Neural cell (in vitro differentiated cells): ENCODE measurements around the gene FAR2. TPM values are rescaled to one million over a fixed set of nuclear protein-coding genes. Genes with fewer than 3 reads are reported as not detected.
"Not testable (repeated sequence)": the region's sequence is repeated elsewhere in the genome, so short reads cannot be mapped to it uniquely, and the experiment has no call there.

ENCODE experiments used
- H2AFZ ChIP-seq: fragments of 200-600, 300-800 bp; sonication (generic), shearing (Covaris generic); 2 replicates; pipeline ENCODE4 v1.6.0; 2014; ENCODE audit warnings: low read depth, mild to moderate bottlenecking, antibody characterized with exemption, low read length, moderate library complexity
- H3F3A ChIP-seq: fragments of 200-600 bp; shearing (Covaris generic); 2 replicates; pipeline ENCODE4 v1.6.1; 2016; ENCODE audit warnings: mild to moderate bottlenecking, moderate library complexity, mixed read lengths, antibody characterized with exemption, low read length; ENCODE audit not compliant: insufficient read depth, poor library complexity, severe bottlenecking
- H3K27ac ChIP-seq: fragments of 200-600, 300-800 bp; sonication (generic), shearing (Covaris generic); 2 replicates; pipeline ENCODE4 v1.5.1; 2014; ENCODE audit warnings: mild to moderate bottlenecking, low read length, moderate library complexity
- H3K27me3 ChIP-seq: fragments of 300-800, 200-600 bp; sonication (generic), shearing (Covaris generic); 2 replicates; pipeline ENCODE4 v1.6.0; 2014; ENCODE audit warnings: mild to moderate bottlenecking, low read depth, low read length, moderate library complexity; ENCODE audit not compliant: insufficient read depth
- H3K36me3 ChIP-seq: fragments of 300-800, 200-600 bp; sonication (generic), shearing (Covaris generic); 2 replicates; pipeline ENCODE4 v1.5.1; 2014; ENCODE audit warnings: mild to moderate bottlenecking, antibody characterized with exemption, low read length, moderate library complexity; ENCODE audit not compliant: insufficient read depth
- H3K4me2 ChIP-seq: fragments of 300-800, 200-600 bp; sonication (generic), shearing (Covaris generic); 2 replicates; pipeline ENCODE4 v1.6.0; 2014; ENCODE audit warnings: mild to moderate bottlenecking, low read length
- H3K4me3 ChIP-seq: fragments of 300-800, 200-600 bp; sonication (generic), shearing (Covaris generic); 2 replicates; pipeline ENCODE4 v1.5.1; 2014; ENCODE audit warnings: mild to moderate bottlenecking, low read length, moderate library complexity
- H3K79me2 ChIP-seq: fragments of 200-600 bp; shearing (Covaris generic); replicated peaks from 2 replicates; pipeline ENCODE4 v1.6.0; 2014; ENCODE audit warnings: mild to moderate bottlenecking, low read length, moderate library complexity; ENCODE audit not compliant: insufficient read depth
- H3K9ac ChIP-seq: fragments of 300-800, 200-600 bp; sonication (generic), shearing (Covaris generic); 2 replicates; pipeline ENCODE4 v1.6.1; 2016; ENCODE audit warnings: mild to moderate bottlenecking, low read length, mixed read lengths
- H3K9me2 ChIP-seq: fragments of 200-600 bp; shearing (Covaris generic); 2 replicates; pipeline ENCODE4 v1.6.1; 2016; ENCODE audit warnings: mild to moderate bottlenecking, low read length, mixed read lengths; ENCODE audit not compliant: insufficient read depth
- H3K9me3 ChIP-seq: fragments of 200-600, 300-800 bp; sonication (generic), shearing (Covaris generic); 2 replicates; pipeline ENCODE4 v1.6.1; 2016; ENCODE audit warnings: mild to moderate bottlenecking, mixed run types, low read length, moderate library complexity, mixed read lengths
- H4K20me1 ChIP-seq: fragments of 200-600 bp; shearing (Covaris generic); 2 replicates; pipeline ENCODE4 v1.6.1; 2016; ENCODE audit warnings: mild to moderate bottlenecking, mixed run types; ENCODE audit not compliant: insufficient read depth
- CTCF ChIP-seq: fragments of 450-650 bp; IDR thresholded peaks from 2 replicates; pipeline ENCODE4 v1.5.1; 2014; ENCODE audit warnings: antibody characterized with exemption, mild to moderate bottlenecking, moderate library complexity; ENCODE audit not compliant: poor library complexity, severe bottlenecking
- EP300 ChIP-seq: fragments of 450-650 bp; conservative IDR thresholded peaks from 2 replicates; pipeline ENCODE4 v1.6.1; 2014; ENCODE audit warnings: antibody characterized with exemption, mild to moderate bottlenecking, moderate library complexity; ENCODE audit not compliant: poor library complexity, severe bottlenecking
- EZH2 ChIP-seq: fragments of 200-600, 300-800 bp; shearing (Covaris generic), sonication (generic); IDR thresholded peaks from 2 replicates; pipeline ENCODE4 v1.6.1; 2014; ENCODE audit warnings: antibody characterized with exemption, low read length, borderline replicate concordance, mild to moderate bottlenecking; ENCODE audit not compliant: insufficient read depth, poor library complexity, severe bottlenecking
- MXI1 ChIP-seq: fragments of 450-650 bp; conservative IDR thresholded peaks from 2 replicates; pipeline ENCODE4 v1.6.1; 2014; ENCODE audit warnings: antibody characterized with exemption, mild to moderate bottlenecking; ENCODE audit not compliant: poor library complexity, severe bottlenecking
- POLR2AphosphoS5 ChIP-seq: IDR thresholded peaks from 2 replicates; pipeline ENCODE4 v1.6.1; 2012
- RAD21 ChIP-seq: fragments of 450-650 bp; conservative IDR thresholded peaks from 2 replicates; pipeline ENCODE4 v1.6.1; 2014; ENCODE audit warnings: antibody characterized with exemption, mild to moderate bottlenecking, moderate library complexity
- REST ChIP-seq: IDR thresholded peaks from 2 replicates; pipeline ENCODE4 v1.6.1; 2012; ENCODE audit warnings: borderline replicate concordance
- SMC3 ChIP-seq: fragments of 450-650 bp; conservative IDR thresholded peaks from 2 replicates; pipeline ENCODE4 v1.6.1; 2014; ENCODE audit warnings: antibody characterized with exemption, mild to moderate bottlenecking, moderate library complexity; ENCODE audit not compliant: poor library complexity
- TAF1 ChIP-seq: IDR thresholded peaks from 2 replicates; pipeline ENCODE4 v1.6.1; 2012; ENCODE audit warnings: low read depth
- polyA plus RNA-seq: library from polyadenylated mRNA; depleted of rRNA; stranded (reverse); fragments of >200 nt; gene quantifications from 2 replicates; pipeline ENCODE4 v1.2.3, GENCODE V29; 2014

FAR2 gene
- polyA plus RNA-seq, 1 donor from 2014 or later = 0.99 TPM

- no peak for TF ChIP-seq REST
- TF ChIP-seq CTCF = no peak
- TF ChIP-seq RAD21 = no peak
- no peak for TF ChIP-seq TAF1
- no peak for TF ChIP-seq MXI1
- TF ChIP-seq EP300 = no peak
- no peak for TF ChIP-seq EZH2
- TF ChIP-seq SMC3 = no peak
- no peak for TF ChIP-seq POLR2AphosphoS5
- H3K79me2 ChIP-seq = no peaks in the 10 kb centered on the region
- no peaks in the 10 kb centered on the region for H3F3A ChIP-seq
- no peak overlapping the region for H3K27ac ChIP-seq
- no peak overlapping the region for H3K9ac ChIP-seq
- H3K9me2 ChIP-seq = no peaks in the 10 kb centered on the region
- H4K20me1 ChIP-seq = no peaks in the 10 kb centered on the region
- H3K4me3 ChIP-seq = no peak overlapping the region
- H3K9me3 ChIP-seq = no peaks in the 10 kb centered on the region
- no peaks in the 10 kb centered on the region for H3K27me3 ChIP-seq
- no peaks in the 10 kb centered on the region for H3K36me3 ChIP-seq
- H3K4me2 ChIP-seq = no peak overlapping the region
- no peak overlapping the region for H2AFZ ChIP-seq
Observed at GRCh38 chr12:29255042-29255441, 106.0 kb downstream of the FAR2 start.

- Histone ChIP-seq H3K27ac (no peak overlapping the region), H3F3A (no peaks in the 10 kb centered on the region), H3K9me2 (no peaks in the 10 kb centered on the region), H3K4me2 (no peak overlapping the region), H3K36me3 (no peaks in the 10 kb centered on the region), H3K9ac (no peak overlapping the region), H3K27me3 (no peaks in the 10 kb centered on the region), H3K9me3 (no peaks in the 10 kb centered on the region), H3K79me2 (no peaks in the 10 kb centered on the region), H2AFZ (no peak overlapping the region), H4K20me1 (no peaks in the 10 kb centered on the region), H3K4me3 (no peak overlapping the region)
- TF ChIP-seq MXI1 (no peak), EP300 (no peak), POLR2AphosphoS5 (no peak), EZH2 (no peak), SMC3 (no peak), CTCF (no peak), RAD21 (no peak), REST (no peak), TAF1 (no peak)
Observed at GRCh38 chr12:29256598-29256997, 107.5 kb downstream of the FAR2 start.

GRCh38 chr12:29257687-29258086 lies 108.6 kb downstream of the FAR2 start:
- not testable (repeated sequence) for H4K20me1 ChIP-seq

More at GRCh38 chr12:29257687-29258086, 108.6 kb downstream of the FAR2 start:
- H3K27ac ChIP-seq, H3K27me3 ChIP-seq, H3K4me2 ChIP-seq, H3K79me2 ChIP-seq, H2AFZ ChIP-seq, H3K9ac ChIP-seq, H3K4me3 ChIP-seq, H3K9me3 ChIP-seq, H3F3A ChIP-seq, H3K9me2 ChIP-seq, H3K36me3 ChIP-seq: not testable (repeated sequence)
